Retinal pigment epithelial cell (primary cell): ENCODE data around the gene SF3A1.

Experiments used
- DNase-seq: peaks from one replicate; pipeline ENCODE4 v3.0.0-alpha.2; 2010; ENCODE audit warnings: low read depth
- H3K4me3 ChIP-seq: 2 replicates; pipeline ENCODE4 v1.5.1; 2011; ENCODE audit warnings: mild to moderate bottlenecking, low read length, control low read depth, moderate library complexity
- TF ChIP-seq, protein P1 (sequence below): conservative IDR thresholded peaks from 2 replicates; pipeline ENCODE4 v1.5.1; 2011; ENCODE audit warnings: low read depth, low read length, control low read depth, inconsistent platforms

Gene SF3A1

DNA sequence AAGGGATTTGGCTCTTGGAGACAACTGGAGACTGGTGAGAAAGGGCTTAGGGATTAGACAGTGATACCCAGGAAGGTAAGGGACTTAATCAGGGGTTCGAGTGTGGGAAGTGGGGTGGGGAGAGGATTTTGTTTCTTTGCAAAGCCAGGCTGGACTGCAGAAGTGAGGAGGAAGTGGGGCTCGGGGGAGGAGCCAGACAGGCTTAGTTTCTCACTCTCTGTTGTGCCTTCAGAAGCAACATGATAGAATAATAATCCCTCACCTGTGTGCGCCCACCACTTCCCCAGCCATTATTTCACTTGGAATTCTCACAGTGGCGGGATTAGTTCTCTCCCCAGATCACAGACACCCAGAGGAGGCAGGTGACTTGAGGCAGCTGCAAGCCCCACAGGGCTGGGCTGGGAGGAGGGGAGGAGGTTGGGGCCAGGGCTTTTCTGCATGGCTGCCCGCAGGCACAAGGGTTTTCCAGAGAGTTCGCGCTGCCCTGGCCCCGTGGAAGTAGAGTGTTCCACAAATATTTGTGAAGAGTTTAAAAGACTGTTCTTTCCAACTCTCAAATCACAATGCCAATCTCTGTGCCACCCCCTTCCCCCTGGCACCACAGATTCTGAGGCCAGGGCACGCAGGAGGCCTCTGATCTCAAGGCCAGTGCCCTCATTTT is 36.1 kb upstream of the SF3A1 start:
- TF ChIP-seq, protein P1, sequence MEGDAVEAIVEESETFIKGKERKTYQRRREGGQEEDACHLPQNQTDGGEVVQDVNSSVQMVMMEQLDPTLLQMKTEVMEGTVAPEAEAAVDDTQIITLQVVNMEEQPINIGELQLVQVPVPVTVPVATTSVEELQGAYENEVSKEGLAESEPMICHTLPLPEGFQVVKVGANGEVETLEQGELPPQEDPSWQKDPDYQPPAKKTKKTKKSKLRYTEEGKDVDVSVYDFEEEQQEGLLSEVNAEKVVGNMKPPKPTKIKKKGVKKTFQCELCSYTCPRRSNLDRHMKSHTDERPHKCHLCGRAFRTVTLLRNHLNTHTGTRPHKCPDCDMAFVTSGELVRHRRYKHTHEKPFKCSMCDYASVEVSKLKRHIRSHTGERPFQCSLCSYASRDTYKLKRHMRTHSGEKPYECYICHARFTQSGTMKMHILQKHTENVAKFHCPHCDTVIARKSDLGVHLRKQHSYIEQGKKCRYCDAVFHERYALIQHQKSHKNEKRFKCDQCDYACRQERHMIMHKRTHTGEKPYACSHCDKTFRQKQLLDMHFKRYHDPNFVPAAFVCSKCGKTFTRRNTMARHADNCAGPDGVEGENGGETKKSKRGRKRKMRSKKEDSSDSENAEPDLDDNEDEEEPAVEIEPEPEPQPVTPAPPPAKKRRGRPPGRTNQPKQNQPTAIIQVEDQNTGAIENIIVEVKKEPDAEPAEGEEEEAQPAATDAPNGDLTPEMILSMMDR, result no peak
- peak; percentile 94 for DNase-seq
- no peak overlapping the region for H3K4me3 ChIP-seq

DNA sequence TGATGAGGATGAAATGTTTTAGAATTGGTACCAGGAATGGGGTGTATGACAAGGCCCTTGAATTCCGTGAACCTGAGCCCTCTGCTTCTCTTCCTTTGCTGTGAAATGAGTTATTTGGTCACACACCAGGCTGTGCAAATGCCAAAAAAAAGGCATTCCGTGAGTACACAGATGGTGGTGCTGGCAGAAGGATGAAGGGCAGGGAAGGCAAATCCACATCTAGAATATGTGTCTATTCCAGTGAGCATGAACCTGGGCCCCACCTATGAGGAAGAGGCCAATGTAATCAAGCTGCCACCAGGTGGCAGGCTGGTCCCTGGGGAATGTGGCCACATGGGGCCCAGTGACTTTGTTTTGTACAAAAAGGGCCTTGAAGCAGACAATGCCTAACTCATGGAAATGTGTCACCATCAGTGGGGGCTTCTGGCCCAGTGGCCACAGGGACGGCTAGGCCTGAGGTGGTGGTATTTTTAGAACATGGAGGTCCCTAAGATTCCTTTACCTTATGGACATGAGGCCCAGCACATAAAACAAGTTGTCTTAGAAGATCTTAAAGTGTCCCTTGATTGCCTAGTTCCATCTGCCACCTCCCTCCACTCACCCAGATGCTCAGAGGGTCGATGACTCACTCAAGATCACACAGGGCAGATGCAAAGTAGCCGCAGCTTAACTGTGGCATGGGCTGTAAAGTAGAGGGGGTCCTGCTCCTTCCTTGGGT is 34.4 kb upstream of the SF3A1 start:
- TF ChIP-seq, protein P1, result peak; percentile 82
- no peak overlapping the region for H3K4me3 ChIP-seq
- DNase-seq, result peak; percentile 56

DNA sequence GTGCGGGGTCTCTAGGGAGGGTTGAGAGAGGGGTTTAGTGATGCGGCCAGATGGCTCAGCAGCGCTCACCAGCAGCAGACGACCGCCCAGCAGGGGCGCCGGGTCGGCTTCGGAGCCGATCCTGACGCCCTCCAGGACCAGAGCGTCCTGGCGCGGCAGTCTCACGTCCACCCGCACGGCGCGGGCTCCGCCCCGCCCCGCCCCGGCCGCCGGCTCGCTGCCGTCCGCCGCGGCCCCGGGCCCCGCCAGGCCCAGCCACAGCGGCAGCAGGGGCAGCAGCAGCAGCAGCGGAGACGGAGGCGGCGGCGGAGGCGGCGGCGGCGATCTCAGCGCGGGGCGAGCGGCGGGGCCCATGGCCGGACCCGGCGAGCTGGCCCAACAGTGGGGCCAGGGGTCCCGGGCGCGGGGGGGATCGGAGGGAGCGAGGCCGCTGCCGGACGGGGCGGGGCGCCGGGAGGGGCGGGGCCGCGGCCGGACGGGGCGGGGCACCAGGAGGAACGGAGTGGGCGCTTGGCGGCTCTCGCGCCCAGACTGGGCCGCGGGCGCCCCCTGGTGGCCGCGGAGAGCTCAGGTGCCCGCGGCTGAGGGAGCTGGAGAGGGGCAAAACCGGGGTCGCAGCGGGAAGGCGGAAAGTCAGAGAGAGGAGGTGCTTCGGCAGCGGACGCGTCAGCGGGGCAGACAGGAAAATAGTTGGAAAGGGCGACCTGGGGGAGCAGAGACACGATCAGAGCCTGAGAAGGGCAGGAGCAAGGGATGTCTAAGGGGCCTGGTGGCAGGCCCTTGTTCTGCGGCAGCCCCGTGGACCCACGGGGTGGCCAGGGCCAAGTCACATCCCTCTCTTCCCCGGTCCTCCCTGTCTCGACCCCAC is 30.5 kb upstream of the SF3A1 start, which contains the start of gene RNF215:
Gene RNF215 (minus strand): TSS at position 452 of the 868 bp plus-strand sequence. CDS start 98 bp downstream, at position 354.
- TF ChIP-seq, protein P1, result peak; percentile 70
- DNase-seq, result no peak
- H3K4me3 ChIP-seq, result peak within 1 kb of the TSS; percentile 65

DNA sequence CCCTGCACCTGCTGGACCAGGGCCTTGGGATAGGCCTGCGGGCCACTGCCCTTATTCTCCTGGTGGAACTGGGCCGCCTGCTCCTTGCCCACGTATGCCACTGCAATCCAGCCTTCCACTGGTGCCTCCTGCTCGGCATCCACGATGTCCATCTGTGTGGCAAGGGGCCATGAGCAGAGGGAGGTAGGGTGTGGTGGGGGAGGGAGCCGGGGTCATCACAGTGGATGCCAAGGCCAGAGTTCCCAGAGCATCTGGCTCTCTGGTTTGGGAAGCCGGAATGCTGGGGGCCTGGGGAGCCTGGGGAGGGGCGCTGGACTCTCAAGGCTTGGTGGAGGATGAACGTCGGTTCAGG is 29.9 kb upstream of the SF3A1 start:
- H3K4me3 ChIP-seq, result peak overlapping the region; percentile 65
- TF ChIP-seq, protein P1, result no peak
- DNase-seq, result no peak

DNA sequence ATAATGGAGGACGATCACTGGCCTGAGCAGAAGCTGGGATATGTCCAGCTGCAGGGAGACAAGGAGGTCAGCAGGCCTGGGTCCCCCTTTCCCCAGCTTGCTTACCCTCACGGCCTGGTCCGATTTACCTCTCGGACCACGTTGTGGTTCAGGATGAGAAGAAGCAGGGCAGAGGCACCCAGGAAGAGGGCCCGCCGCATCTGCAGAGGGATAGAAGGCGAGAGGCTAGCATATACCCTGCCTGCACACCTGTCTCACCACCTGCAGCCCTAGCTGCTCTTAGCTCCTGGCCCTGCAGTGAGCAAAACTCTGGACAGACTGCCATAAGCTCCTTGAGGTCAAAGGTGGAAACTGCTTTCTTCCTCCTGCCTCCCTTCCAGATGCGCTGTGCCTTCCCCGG is 29.2 kb upstream of the SF3A1 start:
- no peak overlapping the region for H3K4me3 ChIP-seq
- DNase-seq, result no peak
- TF ChIP-seq, protein P1, result no peak

DNA sequence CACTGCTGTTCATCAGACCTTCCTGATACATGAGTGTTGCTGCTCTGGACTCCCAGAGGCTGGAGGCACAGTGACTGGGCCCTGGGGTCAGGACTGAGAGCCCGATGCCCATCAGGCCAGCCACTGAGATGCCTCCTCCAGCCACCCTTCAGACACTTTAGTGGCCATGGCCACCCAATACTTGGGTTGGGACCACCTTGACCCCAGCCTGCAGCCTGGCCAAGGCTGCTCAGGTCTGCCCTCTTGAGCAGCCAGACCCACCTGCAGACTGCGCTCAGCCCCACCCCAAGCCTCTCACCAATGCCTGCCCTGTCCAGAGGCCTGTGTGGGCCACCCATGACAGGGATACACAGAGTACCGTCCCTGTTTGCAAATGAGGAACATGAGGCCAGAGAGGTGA is 26.4 kb upstream of the SF3A1 start:
- DNase-seq, result no peak

More for the DNA sequence above, 26.4 kb upstream of the SF3A1 start:
- H3K4me3 ChIP-seq, result no peak overlapping the region
- TF ChIP-seq, protein P1, result no peak
